ENCODE data around the gene PRR19. TPM values are rescaled to one million over a fixed set of nuclear protein-coding genes. Genes with fewer than 3 reads are reported as not detected.

PRR19 gene
- total and polyA plus RNA-seq, 3 donors from 2014 or later: 16.8 to 37.4 (median 18.3) TPM

GRCh38 chr19:42343344-42344110, 41.6 kb downstream of the PRR19 start:
- no peak for TF ChIP-seq POLR2A (IDR thresholded peaks at IDR 0.05)
- TF ChIP-seq, protein P1, sequence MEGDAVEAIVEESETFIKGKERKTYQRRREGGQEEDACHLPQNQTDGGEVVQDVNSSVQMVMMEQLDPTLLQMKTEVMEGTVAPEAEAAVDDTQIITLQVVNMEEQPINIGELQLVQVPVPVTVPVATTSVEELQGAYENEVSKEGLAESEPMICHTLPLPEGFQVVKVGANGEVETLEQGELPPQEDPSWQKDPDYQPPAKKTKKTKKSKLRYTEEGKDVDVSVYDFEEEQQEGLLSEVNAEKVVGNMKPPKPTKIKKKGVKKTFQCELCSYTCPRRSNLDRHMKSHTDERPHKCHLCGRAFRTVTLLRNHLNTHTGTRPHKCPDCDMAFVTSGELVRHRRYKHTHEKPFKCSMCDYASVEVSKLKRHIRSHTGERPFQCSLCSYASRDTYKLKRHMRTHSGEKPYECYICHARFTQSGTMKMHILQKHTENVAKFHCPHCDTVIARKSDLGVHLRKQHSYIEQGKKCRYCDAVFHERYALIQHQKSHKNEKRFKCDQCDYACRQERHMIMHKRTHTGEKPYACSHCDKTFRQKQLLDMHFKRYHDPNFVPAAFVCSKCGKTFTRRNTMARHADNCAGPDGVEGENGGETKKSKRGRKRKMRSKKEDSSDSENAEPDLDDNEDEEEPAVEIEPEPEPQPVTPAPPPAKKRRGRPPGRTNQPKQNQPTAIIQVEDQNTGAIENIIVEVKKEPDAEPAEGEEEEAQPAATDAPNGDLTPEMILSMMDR (IDR thresholded peaks at IDR 0.05): no peak
- Histone ChIP-seq H3K27me3 (no peaks in the 10 kb centered on the region), H3K9me3 (no peaks in the 10 kb centered on the region), H3K27ac (no peak overlapping the region), H3K4me3 (no peak overlapping the region), H3K4me1 (no peaks in the 10 kb centered on the region), H3K36me3 (ENCODE audit: low read depth, missing control alignments) (no peaks in the 10 kb centered on the region)
- 81 to 90% methylated on average over 12 to 17 of the region's 17 CpGs for WGBS, 2 donors
- intact Hi-C loops (cut with DNase I; ENCODE audit: low total_unique reads): no loop called here
- DNase-seq: no peak

DNA sequence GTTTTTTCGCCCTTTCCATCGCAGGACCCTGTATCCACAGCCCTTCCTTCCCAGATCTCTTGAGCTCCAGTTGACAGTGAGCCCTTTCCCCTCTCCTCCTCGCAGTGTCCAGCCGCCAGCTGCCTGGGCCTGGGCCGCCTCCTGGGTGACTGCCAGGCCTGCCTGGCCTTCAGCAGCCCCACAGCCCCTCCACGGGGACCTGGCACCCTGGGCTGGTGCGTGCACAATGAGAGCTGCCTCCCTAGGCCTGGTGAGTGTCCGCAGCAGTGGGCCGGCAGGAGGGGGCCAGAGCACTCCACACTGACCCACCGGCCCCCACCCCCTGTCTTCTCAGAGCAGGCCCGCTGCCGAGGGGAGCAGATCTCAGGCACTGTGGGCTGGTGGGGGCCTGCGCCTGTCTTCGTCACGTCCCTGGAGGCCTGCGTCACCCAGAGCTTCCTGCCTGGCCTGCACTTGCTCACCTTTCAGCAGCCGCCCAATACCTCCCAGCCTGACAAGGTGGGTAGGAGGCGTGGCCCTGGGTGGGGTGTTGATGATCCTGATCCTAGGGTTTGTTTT, 42.5 kb downstream of the PRR19 start:
- Histone ChIP-seq H3K27me3 (no peaks in the 10 kb centered on the region), H3K4me3 (no peak overlapping the region), H3K36me3 (ENCODE audit: low read depth, missing control alignments) (no peaks in the 10 kb centered on the region), H3K9me3 (no peaks in the 10 kb centered on the region), H3K27ac (no peak overlapping the region), H3K4me1 (no peaks in the 10 kb centered on the region)
- DNase-seq: no peak
- intact Hi-C loops (cut with DNase I; ENCODE audit: low total_unique reads): no loop called here
- no peak for TF ChIP-seq POLR2A (IDR thresholded peaks at IDR 0.05)
- TF ChIP-seq, protein P1 (IDR thresholded peaks at IDR 0.05): no peak
- 83 to 98% methylated on average over 11 to 18 of the region's 18 CpGs for WGBS, 2 donors

GRCh38 chr19:42345191-42345812, 43.4 kb downstream of the PRR19 start:
- no peak for DNase-seq
- Histone ChIP-seq H3K36me3 (ENCODE audit: low read depth, missing control alignments) (no peaks in the 10 kb centered on the region), H3K4me1 (no peaks in the 10 kb centered on the region), H3K27ac (no peak overlapping the region), H3K27me3 (no peaks in the 10 kb centered on the region), H3K4me3 (no peak overlapping the region), H3K9me3 (no peaks in the 10 kb centered on the region)
- TF ChIP-seq, protein P1 (IDR thresholded peaks at IDR 0.05): no peak
- TF ChIP-seq POLR2A (IDR thresholded peaks at IDR 0.05): no peak
- intact Hi-C loops (cut with DNase I; ENCODE audit: low total_unique reads): no loop called here
- 86 to 92% methylated on average over 6 of the region's 6 CpGs for WGBS, 2 donors

DNA sequence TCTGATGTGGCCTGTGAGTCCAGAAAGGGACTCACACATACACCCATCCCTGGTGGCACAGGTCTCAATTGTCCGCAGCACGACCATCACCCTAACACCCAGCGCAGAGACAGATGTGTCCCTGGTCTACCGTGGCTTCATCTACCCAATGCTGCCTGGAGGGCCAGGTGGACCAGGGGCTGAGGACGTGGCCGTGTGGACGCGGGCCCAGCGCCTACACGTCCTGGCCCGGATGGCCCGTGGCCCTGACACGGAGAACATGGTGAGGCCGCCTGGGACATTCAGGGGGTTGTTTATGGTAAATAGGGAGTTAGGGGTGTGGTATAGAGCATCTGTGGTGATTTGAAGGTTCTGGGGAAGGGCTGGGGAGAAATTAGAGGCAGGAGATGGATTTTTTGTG, 46.3 kb downstream of the PRR19 start:
- Histone ChIP-seq H3K9me3 (no peaks in the 10 kb centered on the region), H3K36me3 (ENCODE audit: low read depth, missing control alignments) (no peaks in the 10 kb centered on the region), H3K4me1 (no peaks in the 10 kb centered on the region), H3K27ac (no peak overlapping the region), H3K4me3 (no peak overlapping the region), H3K27me3 (no peaks in the 10 kb centered on the region)
- 89 to 96% methylated on average over 6 to 14 of the region's 14 CpGs for WGBS, 2 donors
- no peak for DNase-seq
- TF ChIP-seq POLR2A (IDR thresholded peaks at IDR 0.05): no peak
- TF ChIP-seq, protein P1 (IDR thresholded peaks at IDR 0.05): no peak
- intact Hi-C loops (cut with DNase I; ENCODE audit: low total_unique reads): no loop called here

Measured in testis (tissue), 3 donors.